Measurements from ENCODE around the gene ASIC3. TPM values are rescaled to one million over a fixed set of nuclear protein-coding genes. Genes with fewer than 3 reads are reported as not detected.

Gene ASIC3
- total and polyA plus RNA-seq, 2 of the 8 experiments (the other 6 are each of a cell fraction or from before 2014, with no cell fraction given) = 1.6 to 1.9 TPM

DNA sequence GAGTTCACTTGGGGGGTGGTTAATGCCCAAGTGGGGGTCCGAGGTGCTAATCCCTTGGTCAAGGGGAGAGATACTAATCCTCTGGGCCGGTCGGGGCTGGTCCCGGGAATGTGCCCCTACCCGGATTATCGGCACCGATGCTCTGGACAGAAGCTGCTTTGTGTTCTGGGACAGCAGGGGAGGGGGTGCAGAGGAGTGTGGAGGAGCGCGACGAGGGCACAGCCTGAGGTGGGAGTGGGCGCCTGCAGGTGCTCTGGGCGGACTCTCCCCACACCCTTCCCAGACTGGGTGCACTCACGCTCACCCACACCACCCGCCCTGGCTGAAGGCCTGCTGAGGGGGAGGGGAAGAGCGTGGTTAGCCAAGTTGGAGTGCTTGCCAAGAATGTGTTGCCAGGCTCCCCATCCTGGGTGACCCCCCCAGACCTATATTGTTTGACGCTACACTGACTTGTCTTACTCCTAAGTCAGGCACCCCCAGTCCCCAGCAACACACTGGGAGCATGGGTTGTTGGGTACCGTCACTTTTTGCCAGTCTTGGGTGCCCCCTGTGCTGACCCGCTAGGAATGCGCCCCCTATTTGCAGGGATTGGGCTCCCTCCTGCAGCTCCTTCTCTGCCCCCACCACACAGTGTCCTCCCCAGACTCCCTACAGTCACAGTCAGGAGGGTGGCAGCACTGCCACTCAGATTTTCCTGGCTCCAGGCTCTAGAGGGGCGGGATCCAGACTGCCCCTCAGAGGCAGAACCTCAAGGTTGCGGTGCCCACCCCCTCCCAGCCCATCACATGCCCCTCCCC, 12.3 kb downstream of the ASIC3 start:
- Histone ChIP-seq H4K20me1 (replicated peaks in 1 of 2; ENCODE audit: control insufficient read depth in 1 of 2, insufficient read depth in 2 of 2, low read length in 2 of 2) (peaks cover 5 to 13% of the 10 kb centered on the region in 2 experiments), H4K5ac (ENCODE audit: insufficient read length, low read depth, low read length) (no peak overlapping the region), H4K8ac (ENCODE audit: extremely low read depth, insufficient read depth, low read length) (no peak overlapping the region; the same call in 1 of the 2 replicates), H3K79me1 (ENCODE audit: low read depth, low read length) (peaks cover 6% of the 10 kb centered on the region; the same call in 1 of the 2 replicates), H2AK5ac (ENCODE audit: low read depth, low read length) (no peak overlapping the region; the same call in 1 of the 2 replicates), H3K27me3 (replicated peaks in 1 of 4; ENCODE audit: control insufficient read depth in 3 of 4, extremely low read depth in 1 of 4, insufficient read depth in 3 of 4, low read length in 3 of 4) (peaks cover 0 to 8% (median 4%) of the 10 kb centered on the region in 4 experiments; a peak in 5 of 7 replicates), H3K14ac (ENCODE audit: insufficient read length) (no peak overlapping the region), H3K4me3 (ENCODE audit: extremely low read depth in 1 of 4, insufficient read depth in 2 of 4, low read depth in 3 of 4, low read length in 4 of 4) (peak overlapping the region; percentile 59 to 91 (median 74)), H2AFZ (ENCODE audit: low read length) (no peak overlapping the region), H2BK12ac (ENCODE audit: low read depth, low read length) (peak overlapping the region; percentile 80; the same call in 1 of the 2 replicates), H3K27ac (ENCODE audit: low read depth, low read length) (no peak overlapping the region), H2BK5ac (ENCODE audit: low read depth, low read length) (peak overlapping the region; percentile 60; the same call in 1 of the 2 replicates), H2BK15ac (ENCODE audit: low read length) (no peak overlapping the region), H2BK20ac (ENCODE audit: low read length) (no peak overlapping the region), H3K4me2 (ENCODE audit: insufficient read depth in 1 of 2, low read depth in 2 of 2, low read length in 2 of 2) (peak overlapping the region; percentile 86 to 99), H3K18ac (ENCODE audit: extremely low read depth, low read length) (peak overlapping the region; percentile 71), H3K4ac (replicated peaks; ENCODE audit: insufficient read length, low read depth, low read length) (no peak overlapping the region), H3K56ac (replicated peaks; ENCODE audit: insufficient read length, low read depth, low read length) (no peak overlapping the region), H3K36me3 (ENCODE audit: control insufficient read depth in 2 of 4, insufficient read depth in 4 of 4, low read length in 3 of 4) (peaks cover 0 to 13% (median 8%) of the 10 kb centered on the region in 4 experiments; a peak in 5 of 8 replicates), H3K79me2 (ENCODE audit: control insufficient read depth in 1 of 2, insufficient read depth in 2 of 2, low read length in 2 of 2) (peaks cover 0 to 8% of the 10 kb centered on the region in 2 experiments; a peak in 1 of 4 replicates), H3K23ac (ENCODE audit: insufficient read length) (no peak overlapping the region), H3K23me2 (ENCODE audit: low read depth, low read length) (peaks cover 33% of the 10 kb centered on the region), H4K91ac (replicated peaks; ENCODE audit: insufficient read length, low read length) (peak overlapping the region; percentile 48), H3K9ac (replicated peaks in 1 of 4; ENCODE audit: extremely low read depth in 1 of 4, low read depth in 3 of 4, low read length in 3 of 4) (peak overlapping the region in 2 of 4 experiments; percentile 20 to 29; a peak in 3 of 7 replicates), H2BK120ac (replicated peaks; ENCODE audit: low read depth, low read length) (no peak overlapping the region), H3K9me3 (ENCODE audit: insufficient read depth in 2 of 2, low read depth in 1 of 2, low read length in 1 of 2) (no peaks in the 10 kb centered on the region), H3K4me1 (replicated peaks in 1 of 4; ENCODE audit: control insufficient read depth in 3 of 4, insufficient read depth in 4 of 4, low read length in 3 of 4) (peaks cover 9 to 42% (median 32%) of the 10 kb centered on the region in 4 experiments)
- DNase-seq (ENCODE audit: low read depth in 1 of 2, low spot score in 2 of 2) (no peak), FAIRE-seq (no peak)
- POLR2A ChIA-PET (ENCODE audit: partially characterized antibody) = interaction anchor here (0.7 to 2.0 kb wide), 11 partner anchors 10 to 167 kb away, joined by 3 to 15 read pairs (median 5); partner anchors contain the start of genes ABCB8 and FASTK
- CTCF ChIA-PET (ENCODE audit: partially characterized antibody) = interaction anchor here (0.7 to 9.7 kb wide), 17 partner anchors 14 to 88 kb away, joined by 3 to 88 read pairs (median 4); partner anchors contain the start of gene ABCB8
- 10% methylated on average over 19 of the region's 21 CpGs; no CpG with 5 or more reads in 1 of the 2 experiments for WGBS, 2 experiments (ENCODE audit: extremely low coverage in 1 of 2, insufficient coverage in 1 of 2, insufficient read length in 1 of 2, insufficient replicate concordance in 2 of 2, low coverage in 1 of 2, low lambda C conversion rate in 2 of 2, missing lambda C conversion rate in 1 of 2)
- TF ChIP-seq EP300 (IDR thresholded peaks at IDR 0.05; ENCODE audit: borderline replicate concordance in 1 of 2, low read depth in 2 of 2, low read length in 2 of 2) = no peak
- no peak for TF ChIP-seq RAD21 (IDR thresholded peaks at IDR 0.05 in 1 of 2, conservative IDR thresholded peaks at IDR 0.05 in 1 of 2; ENCODE audit: low read depth in 2 of 2, low read length in 2 of 2)
- TF ChIP-seq SIN3A (conservative IDR thresholded peaks at IDR 0.05 in 1 of 2, IDR thresholded peaks at IDR 0.05 in 1 of 2; ENCODE audit: low read depth in 1 of 2, low read length in 2 of 2) = peak in 1 of 2 experiments; percentile 5; a peak in 1 of 4 replicates
- no peak for TF ChIP-seq CTBP2 (IDR thresholded peaks at IDR 0.05; ENCODE audit: borderline replicate concordance, insufficient read depth, insufficient read length, low read length)
- TF ChIP-seq, protein P1, sequence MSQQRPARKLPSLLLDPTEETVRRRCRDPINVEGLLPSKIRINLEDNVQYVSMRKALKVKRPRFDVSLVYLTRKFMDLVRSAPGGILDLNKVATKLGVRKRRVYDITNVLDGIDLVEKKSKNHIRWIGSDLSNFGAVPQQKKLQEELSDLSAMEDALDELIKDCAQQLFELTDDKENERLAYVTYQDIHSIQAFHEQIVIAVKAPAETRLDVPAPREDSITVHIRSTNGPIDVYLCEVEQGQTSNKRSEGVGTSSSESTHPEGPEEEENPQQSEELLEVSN (IDR thresholded peaks at IDR 0.05) = 0 out of 2 replicates have a peak, but pooled peaks have one; percentile 9
- no peak for TF ChIP-seq MAFK (IDR thresholded peaks at IDR 0.05; ENCODE audit: low read depth, low read length)
- no peak for TF ChIP-seq JUND (IDR thresholded peaks at IDR 0.05; ENCODE audit: low read length)
- TF ChIP-seq TEAD4 (IDR thresholded peaks at IDR 0.05; ENCODE audit: low read depth, low read length) = no peak
